DMS53 treated with DMSO at 0.1 percent for 48 hours (cell line): ENCODE measurements around the gene CEACAM19.
A peak's percentile ranks its signal among the peaks of the same experiment; 100 is the strongest.
"Not testable (repeated sequence)": the region's sequence is repeated elsewhere in the genome, so short reads cannot be mapped to it uniquely, and the experiment has no call there.

Experiments used
- DNase-seq: peaks from one replicate; lab custom pipeline; 2025; ENCODE audit not compliant: unreplicated experiment; lab: John Stamatoyannopoulos, UW

Gene CEACAM19

DNA sequence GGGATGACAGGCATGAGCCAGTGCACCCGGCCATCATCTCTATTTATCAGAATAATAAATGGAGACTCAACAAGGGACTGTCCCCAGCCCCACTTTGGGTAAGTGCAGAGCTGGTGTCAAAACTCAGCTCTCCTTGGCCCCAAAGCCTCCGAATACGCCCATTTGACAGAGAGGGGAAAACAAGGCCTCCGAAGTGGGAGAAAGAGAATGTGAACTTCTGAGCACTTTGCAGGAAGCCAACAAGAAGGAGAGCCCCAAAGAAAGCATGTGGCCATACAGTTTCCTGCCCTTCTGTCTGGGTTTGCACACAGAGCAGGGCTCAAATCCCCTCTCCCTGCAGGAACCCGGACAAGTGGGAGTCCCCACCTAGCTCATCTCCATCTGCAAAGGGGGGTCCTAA, 29.3 kb downstream of the CEACAM19 start:
- no peak for DNase-seq

GRCh38 chr19:44701228-44701627, 29.9 kb downstream of the CEACAM19 start:
- no peak for DNase-seq

DNA sequence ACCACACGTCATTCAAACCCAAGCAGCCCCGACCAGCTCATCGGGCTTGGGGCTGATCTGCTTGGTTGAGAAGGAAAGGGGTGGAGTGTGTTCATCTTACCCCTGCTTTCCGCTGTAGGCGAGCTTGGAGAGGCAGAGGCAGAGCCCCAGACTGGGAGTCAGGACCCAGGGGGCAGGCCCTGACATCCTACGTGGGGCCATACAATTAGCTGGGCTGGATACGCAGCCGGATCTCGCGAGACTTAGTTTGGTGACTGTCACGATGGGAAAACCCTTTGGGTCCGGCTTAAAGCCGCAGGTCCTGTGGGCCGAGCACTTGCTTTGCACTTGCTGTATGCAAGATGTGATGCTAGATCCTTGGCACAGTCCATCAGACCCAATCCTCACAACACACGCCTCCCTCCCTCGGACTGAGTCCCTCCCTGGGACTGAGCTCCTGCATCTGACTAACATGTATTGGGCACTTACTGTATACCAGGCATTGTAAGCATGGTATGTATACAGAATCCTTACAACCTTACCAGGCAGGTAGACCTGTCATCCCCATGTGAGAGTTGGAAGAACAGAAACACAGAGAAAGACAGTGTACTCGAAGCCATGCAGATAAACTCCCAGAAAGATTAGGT, 31.4 kb downstream of the CEACAM19 start:
- no peak for DNase-seq

- no peak for DNase-seq
These were observed 32.2 kb downstream of the CEACAM19 start for GRCh38 chr19:44703336-44704078.

DNA sequence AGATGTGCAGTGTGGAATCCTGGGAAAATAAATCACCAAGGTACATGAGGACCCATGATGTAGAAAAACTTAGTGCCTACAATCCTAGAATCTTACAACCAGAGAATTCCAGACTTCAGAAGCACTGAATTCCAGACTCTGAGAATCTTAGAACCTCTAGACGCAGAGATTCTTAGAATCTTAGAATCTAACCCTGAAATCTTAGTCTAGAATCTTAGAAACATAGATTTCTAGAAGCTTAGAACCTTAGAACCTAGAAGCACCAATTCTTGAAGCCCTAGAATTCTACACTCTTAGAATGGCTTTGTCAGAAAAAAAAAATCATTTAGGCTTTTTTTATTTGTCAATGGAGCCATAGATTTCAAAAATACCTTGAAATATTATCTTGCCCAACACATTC, 33.7 kb downstream of the CEACAM19 start:
- DNase-seq: no peak

- no peak for DNase-seq
These were observed 34.3 kb downstream of the CEACAM19 start for GRCh38 chr19:44705502-44706010.

DNA sequence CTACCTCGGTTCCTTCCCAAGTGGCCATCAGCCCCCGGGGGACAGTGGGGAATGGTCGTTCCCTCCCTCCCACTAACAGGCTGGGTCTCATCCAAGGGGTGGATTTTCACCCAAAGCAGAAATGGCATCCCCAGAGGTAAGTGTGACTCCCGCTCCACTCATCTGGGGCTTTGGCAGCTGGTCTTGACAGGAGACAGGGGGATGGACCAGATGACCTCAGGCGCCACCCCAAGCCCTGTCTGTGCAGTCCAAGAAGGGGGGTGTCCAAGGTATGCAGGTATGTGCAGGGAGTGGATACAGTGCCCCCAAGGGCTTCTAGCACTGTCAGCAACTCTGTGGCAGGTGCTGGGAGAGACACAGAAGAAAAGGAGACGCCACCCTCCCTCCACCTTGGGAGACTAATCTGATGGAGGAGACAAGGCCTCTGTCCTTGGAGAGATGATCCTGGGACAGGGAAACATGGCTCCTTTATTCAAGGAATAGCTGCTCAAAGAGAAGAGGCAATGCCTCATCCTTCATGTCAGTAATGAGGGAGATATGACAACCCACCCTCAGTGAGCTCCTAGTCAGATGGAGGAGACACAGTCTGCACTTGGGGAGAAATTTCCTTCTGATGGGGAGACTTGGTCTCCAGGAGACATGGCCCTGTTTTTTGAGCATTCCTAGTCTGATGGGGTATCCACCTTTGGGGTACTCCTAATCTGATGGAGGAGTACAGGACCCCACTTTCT, 35.4 kb downstream of the CEACAM19 start:
- DNase-seq: no peak

DNA sequence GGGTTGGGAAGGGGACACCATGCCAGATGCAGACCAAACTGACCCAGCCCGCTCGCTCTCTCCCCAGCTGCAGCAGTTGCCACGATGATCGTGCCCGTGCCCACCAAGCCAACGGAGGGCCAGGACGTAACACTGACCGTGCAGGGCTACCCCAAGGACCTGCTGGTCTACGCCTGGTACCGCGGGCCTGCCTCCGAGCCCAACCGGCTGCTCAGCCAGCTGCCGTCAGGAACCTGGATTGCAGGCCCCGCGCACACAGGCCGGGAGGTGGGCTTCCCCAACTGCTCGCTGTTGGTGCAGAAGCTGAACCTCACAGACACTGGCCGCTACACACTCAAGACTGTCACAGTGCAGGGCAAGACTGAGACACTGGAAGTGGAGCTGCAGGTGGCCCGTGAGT, 36.5 kb downstream of the CEACAM19 start:
- no peak for DNase-seq

DNA sequence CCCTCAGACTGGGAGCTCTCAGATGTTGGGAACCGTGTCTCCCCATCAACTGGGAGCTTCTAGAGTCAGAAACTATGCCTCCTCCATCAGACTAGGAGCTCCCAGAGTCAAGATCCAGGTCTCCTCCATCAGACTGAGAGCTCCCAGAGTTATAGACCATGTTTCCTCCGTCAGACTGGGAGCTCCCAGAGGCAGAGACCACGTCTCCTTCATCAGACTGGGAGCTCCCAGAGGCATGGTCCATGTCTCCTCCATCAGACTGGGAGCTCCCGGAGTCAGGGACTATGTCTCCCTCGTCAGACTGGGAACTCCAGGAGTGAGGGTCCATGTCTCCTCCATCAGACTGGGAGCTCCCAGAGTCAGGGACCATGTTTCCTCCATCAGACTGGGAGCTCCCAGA, 37.7 kb downstream of the CEACAM19 start:
- DNase-seq: no peak

- DNase-seq: not testable (repeated sequence)
These were observed 38.4 kb downstream of the CEACAM19 start for GRCh38 chr19:44709434-44710266.

- DNase-seq: no peak
These were observed 39.2 kb downstream of the CEACAM19 start for GRCh38 chr19:44710483-44710882.

- no peak for DNase-seq
These were observed 41.7 kb downstream of the CEACAM19 start for GRCh38 chr19:44712864-44713515.

- no peak for DNase-seq
These were observed 43.4 kb downstream of the CEACAM19 start for GRCh38 chr19:44714597-44715169.

DNA sequence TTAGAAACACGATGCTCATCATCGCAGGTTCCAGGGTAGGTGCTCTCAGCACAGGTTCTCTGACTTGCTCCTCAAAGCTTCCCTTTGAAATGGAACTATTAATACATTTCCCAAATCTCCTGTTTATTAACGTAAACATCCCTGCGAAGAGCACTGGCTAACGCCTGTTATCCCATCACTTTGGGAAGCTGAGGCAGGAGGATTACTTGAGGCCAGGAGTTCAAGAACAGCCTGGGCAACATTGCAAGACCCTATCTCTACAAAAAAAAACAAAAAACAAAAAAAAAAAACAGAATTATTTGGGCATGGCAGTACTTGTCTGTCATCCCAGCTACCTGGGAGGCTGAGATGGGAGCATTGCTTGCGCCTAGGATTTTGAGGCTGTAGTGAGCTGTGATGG, 46.3 kb downstream of the CEACAM19 start:
- DNase-seq: no peak

GRCh38 chr19:44718441-44719261, 47.4 kb downstream of the CEACAM19 start:
- DNase-seq: peak; percentile 49

- no peak for DNase-seq
These were observed 48.0 kb downstream of the CEACAM19 start for GRCh38 chr19:44719262-44719701.

DNA sequence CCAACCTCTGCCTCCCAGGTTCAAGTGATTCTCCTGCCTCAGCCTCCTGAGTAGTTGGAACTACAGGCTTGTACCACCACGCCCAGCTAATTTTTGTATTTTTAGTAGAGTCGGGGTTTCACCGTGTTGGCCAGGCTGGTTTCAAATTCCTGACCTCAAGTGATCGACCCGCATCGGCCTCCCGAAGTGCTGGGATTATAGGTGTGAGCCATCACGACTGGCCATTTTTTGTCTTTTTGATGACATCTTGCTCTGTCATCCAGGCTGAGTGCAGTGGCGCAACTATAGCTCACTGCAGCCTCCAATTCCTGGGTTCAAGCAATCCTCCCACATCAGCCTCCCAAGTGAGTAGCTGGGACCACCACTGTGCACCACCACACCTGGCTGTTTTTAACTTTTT, 49.1 kb downstream of the CEACAM19 start:
- DNase-seq: not testable (repeated sequence)

- DNase-seq: no peak
These were observed 49.7 kb downstream of the CEACAM19 start for GRCh38 chr19:44720945-44721344.

GRCh38 chr19:44721369-44721768, 50.1 kb downstream of the CEACAM19 start:
- not testable (repeated sequence) for DNase-seq
